Kidney glomerular epithelial cell (primary cell): ENCODE results near the gene PDE9A.
"Not testable (repeated sequence)": the region's sequence is repeated elsewhere in the genome, so short reads cannot be mapped to it uniquely, and the experiment has no call there.

Experiments used
- DNase-seq: peaks from one replicate; lab custom pipeline; 2025; lab: John Stamatoyannopoulos, UW

The PDE9A gene

GRCh38 chr21:42653231-42654061, at the start of gene PDE9A:
Gene PDE9A, plus strand, starts transcription at chr21:42653621. Its CDS starts 194 bp downstream, at chr21:42653815.
- DNase-seq = no peak

- DNase-seq = no peak
These were observed 46.3 kb upstream of the PDE9A start for GRCh38 chr21:42607102-42607501.

- DNase-seq = peak; percentile 80
These were observed 45.8 kb upstream of the PDE9A start for GRCh38 chr21:42607525-42608102.

- no peak for DNase-seq
These were observed 45.0 kb upstream of the PDE9A start for GRCh38 chr21:42608446-42608845.

GRCh38 chr21:42609811-42610210, 43.6 kb upstream of the PDE9A start:
- DNase-seq = peak; percentile 41

GRCh38 chr21:42611852-42612251, 41.6 kb upstream of the PDE9A start:
- no peak for DNase-seq

GRCh38 chr21:42612390-42612789, 41.0 kb upstream of the PDE9A start:
- no peak for DNase-seq

GRCh38 chr21:42613756-42614155, 39.7 kb upstream of the PDE9A start:
- no peak for DNase-seq

GRCh38 chr21:42614396-42614795, 39.0 kb upstream of the PDE9A start:
- DNase-seq = no peak

GRCh38 chr21:42614811-42615351, 38.5 kb upstream of the PDE9A start:
- peak; percentile 41 for DNase-seq

- DNase-seq = not testable (repeated sequence)
These were observed 38.0 kb upstream of the PDE9A start for GRCh38 chr21:42615377-42615776.

GRCh38 chr21:42615924-42616323, 37.5 kb upstream of the PDE9A start:
- DNase-seq = no peak

GRCh38 chr21:42616446-42616845, 37.0 kb upstream of the PDE9A start:
- no peak for DNase-seq

GRCh38 chr21:42616941-42617340, 36.5 kb upstream of the PDE9A start:
- DNase-seq = no peak

- DNase-seq = no peak
These were observed 35.9 kb upstream of the PDE9A start for GRCh38 chr21:42617486-42617885.

GRCh38 chr21:42618707-42619102, 34.7 kb upstream of the PDE9A start:
- DNase-seq = no peak

- no peak for DNase-seq
These were observed 34.3 kb upstream of the PDE9A start for GRCh38 chr21:42619166-42619565.

- DNase-seq = no peak
These were observed 33.6 kb upstream of the PDE9A start for GRCh38 chr21:42619841-42620240.

GRCh38 chr21:42621166-42621818, 32.1 kb upstream of the PDE9A start:
- DNase-seq = peak; percentile 35

GRCh38 chr21:42621819-42622177, 31.6 kb upstream of the PDE9A start:
- DNase-seq = peak; percentile 89

GRCh38 chr21:42622284-42622683, 31.1 kb upstream of the PDE9A start:
- no peak for DNase-seq

GRCh38 chr21:42623694-42624093, 29.7 kb upstream of the PDE9A start:
- DNase-seq = no peak
